AG09309 (cell line): ENCODE measurements around the gene ACOT13.
"Not testable (repeated sequence)": the region's sequence is repeated elsewhere in the genome, so short reads cannot be mapped to it uniquely, and the experiment has no call there.

Source experiments
- DNase-seq: peaks from one replicate; pipeline ENCODE4 v3.0.0-alpha.2; 2010; ENCODE audit warnings: low read depth
- H3K4me3 ChIP-seq: 2 replicates; pipeline ENCODE4 v1.5.1; 2011; ENCODE audit warnings: mild to moderate bottlenecking, low read depth, low read length, moderate library complexity; ENCODE audit not compliant: control insufficient read depth
- TF ChIP-seq, protein P1 (sequence below): IDR thresholded peaks from 2 replicates; pipeline ENCODE4 v1.5.1; 2011; ENCODE audit warnings: mild to moderate bottlenecking, low read depth, low read length, inconsistent platforms; ENCODE audit not compliant: insufficient read depth, control insufficient read depth; ENCODE audit errors: missing control alignments

ACOT13 gene

GRCh38 chr6:24660105-24660504, 6.8 kb upstream of the ACOT13 start:
- no peak for DNase-seq
- TF ChIP-seq, protein P1, sequence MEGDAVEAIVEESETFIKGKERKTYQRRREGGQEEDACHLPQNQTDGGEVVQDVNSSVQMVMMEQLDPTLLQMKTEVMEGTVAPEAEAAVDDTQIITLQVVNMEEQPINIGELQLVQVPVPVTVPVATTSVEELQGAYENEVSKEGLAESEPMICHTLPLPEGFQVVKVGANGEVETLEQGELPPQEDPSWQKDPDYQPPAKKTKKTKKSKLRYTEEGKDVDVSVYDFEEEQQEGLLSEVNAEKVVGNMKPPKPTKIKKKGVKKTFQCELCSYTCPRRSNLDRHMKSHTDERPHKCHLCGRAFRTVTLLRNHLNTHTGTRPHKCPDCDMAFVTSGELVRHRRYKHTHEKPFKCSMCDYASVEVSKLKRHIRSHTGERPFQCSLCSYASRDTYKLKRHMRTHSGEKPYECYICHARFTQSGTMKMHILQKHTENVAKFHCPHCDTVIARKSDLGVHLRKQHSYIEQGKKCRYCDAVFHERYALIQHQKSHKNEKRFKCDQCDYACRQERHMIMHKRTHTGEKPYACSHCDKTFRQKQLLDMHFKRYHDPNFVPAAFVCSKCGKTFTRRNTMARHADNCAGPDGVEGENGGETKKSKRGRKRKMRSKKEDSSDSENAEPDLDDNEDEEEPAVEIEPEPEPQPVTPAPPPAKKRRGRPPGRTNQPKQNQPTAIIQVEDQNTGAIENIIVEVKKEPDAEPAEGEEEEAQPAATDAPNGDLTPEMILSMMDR = no peak
- no peak overlapping the region for H3K4me3 ChIP-seq

DNA sequence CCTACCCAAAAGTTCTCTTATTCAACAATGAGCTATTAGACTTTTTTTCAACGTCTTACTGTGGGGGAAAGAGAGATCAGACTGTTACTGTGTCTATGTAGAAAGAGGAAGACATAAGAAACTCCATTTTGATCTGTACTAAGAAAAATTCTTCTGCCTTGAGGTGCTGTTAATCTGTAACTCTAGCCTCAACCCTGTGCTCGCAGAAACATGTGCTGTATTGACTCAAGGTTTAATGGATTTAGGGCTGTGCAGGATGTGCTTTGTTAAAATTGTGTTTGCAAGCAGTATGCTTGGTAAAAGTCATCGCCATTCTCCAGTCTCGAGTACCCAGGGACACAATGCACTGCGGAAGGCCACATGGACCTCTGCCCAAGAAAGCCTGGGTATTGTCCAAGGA, 5.1 kb upstream of the ACOT13 start:
- H3K4me3 ChIP-seq, DNase-seq: not testable (repeated sequence)

DNA sequence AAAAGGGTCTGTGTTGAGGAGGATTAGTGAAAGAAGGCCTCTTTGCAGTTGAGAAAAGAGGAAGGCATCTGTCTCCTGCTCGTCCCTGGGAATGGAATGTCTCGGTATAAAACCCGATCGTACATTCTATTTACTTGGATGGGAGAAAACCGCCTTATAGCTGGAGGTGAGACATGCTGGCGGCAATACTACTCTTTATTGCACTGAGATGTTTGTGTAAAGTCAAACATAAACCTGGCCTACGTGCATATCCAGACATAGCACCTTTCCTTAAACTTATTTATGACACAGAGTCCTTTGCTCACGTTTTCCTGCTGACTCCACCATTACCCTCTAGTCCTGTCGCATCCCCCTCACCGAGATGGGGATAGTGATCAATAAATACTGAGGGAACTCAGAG, 4.6 kb upstream of the ACOT13 start:
- no peak overlapping the region for H3K4me3 ChIP-seq
- TF ChIP-seq, protein P1 = no peak
- DNase-seq = no peak

DNA sequence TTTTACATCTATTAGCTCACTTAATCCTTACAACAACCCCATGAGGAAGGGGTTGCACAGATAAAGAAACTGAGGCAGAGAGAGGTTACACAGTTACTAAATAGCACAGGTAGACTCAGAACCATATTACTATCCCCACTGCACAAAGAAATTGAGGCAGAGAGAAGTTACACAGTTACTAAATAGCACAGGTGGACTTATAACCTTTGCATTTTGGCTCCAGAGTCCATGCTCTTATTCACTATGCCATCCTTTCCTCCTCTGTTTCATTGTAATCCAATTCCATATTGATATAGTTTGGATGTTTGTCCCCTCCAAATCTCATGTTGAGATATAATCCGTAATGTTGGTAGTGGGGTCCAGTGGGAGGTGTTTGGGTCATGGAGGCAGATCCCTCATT, 3.7 kb upstream of the ACOT13 start:
- DNase-seq = no peak
- no peak overlapping the region for H3K4me3 ChIP-seq
- TF ChIP-seq, protein P1 = no peak

DNA sequence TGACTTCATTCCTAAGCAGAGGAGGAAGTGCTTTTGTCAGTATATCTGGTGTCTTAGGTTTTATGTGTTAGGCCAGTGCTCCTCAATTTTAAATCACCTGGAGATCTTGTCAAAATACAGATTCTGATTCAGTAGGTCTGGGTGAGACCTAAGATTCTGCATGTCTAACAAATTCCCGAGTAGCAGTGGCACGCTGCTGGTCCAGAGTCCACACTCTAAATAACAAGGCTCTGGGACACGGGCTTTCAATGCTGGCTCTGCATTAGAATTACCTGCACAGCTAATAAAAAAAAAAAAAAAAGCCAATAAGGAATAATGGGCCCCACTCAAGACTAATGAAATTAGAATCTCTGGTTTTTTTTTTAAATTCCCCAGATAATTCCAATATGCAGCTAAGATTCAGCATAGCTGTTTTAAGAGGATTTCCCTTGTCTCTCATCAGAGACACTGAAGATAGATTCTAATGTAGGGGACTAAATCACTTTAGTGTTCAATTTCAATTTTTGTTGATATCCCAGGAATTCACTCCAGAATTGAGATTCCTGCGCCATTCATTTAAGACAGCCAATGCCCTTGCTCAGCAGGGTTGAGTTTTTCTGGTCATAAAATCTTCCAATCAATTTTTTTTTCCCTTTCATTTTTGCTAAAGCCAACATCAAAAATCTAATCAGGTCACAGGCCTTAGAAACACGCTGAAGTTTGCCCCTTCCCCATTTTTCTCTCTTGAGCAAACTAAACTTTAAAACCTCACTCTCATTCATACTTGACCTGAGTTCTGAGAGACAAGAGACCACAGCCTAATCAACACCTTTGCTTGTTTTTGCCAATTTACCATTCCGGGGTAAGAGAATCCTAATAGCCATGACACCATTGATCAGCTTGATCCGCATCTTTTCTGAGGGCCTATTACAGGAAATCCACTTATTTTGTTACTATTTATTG, 2.6 kb upstream of the ACOT13 start:
- DNase-seq = no peak
- TF ChIP-seq, protein P1 = no peak
- no peak overlapping the region for H3K4me3 ChIP-seq

DNA sequence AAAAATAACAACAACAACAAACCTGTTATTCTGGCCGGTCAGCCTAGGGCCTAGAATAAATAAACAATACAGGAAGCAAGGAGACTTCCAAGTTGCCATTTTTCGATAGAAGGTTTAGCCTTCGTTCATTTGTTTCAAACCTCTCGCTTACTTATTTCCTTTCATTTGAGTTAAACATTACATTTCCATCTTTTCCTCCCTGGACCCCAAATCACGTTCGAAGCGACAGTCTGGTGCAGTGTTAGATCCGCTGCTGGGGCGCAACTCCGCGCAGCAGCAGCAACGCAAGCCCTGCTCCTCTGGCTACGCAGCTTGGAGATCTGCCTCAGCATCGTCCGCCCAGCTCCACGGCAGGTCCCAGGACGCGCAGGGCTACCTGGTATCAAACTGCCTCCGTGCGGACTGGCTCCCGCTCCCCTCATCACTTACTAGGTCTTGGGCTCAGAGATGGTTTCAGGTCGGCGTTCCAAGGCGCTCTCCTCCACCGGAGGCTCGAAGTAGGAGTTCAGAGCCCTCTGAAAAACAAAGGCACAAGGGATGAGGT, 708 bp upstream of the ACOT13 start:
- no peak for DNase-seq
- TF ChIP-seq, protein P1 = no peak

GRCh38 chr6:24667378-24667803, 514 bp downstream of the ACOT13 start:
- peak overlapping the region; percentile 93 for H3K4me3 ChIP-seq
- TF ChIP-seq, protein P1 = no peak
- no peak for DNase-seq

More for the DNA sequence above, 708 bp upstream of the ACOT13 start:
- peak overlapping the region; percentile 93 for H3K4me3 ChIP-seq

DNA sequence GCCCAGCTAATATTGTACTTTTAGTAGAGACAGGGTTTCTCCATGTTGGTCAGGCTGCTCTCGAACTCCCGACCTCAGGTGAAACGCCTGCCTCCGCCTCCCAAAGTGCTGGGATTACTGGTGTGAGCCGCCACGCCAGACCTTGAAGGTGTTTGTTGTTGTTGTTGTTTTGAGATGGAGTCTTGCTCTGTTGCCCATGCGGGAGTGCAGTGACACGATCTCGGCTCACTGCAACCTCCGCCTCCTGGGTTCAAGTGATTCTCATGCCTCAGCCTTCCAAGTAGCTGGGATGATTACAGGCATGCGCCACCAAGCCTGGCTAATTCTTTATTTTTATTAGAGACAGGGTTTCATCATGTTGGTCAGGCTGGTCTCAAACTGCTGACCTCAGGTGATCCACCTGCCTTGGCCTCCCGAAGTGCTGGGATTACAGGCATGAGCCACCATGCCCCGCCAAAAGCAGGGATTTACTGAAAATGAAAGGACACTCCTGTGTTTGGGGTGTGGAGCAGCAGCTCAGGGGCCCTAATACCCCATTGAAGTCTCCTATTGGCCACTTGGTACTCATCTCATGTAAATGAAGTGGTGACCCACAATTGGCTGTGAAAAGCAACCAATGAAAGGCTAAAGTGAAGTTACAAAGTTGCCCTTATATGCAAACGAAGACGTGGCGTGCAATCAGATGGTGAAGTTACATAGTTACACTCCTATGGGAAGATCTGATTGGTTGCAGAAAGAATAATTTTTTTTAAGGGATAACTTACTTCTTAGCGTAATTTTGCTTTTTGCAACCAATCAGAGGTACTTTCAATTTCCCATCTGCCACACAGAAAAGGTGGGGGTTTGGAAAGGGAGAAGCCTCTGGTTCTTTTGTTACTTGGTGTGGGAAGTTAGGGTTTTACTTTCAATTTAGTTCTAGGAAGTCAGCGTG, 1.5 kb downstream of the ACOT13 start:
- not testable (repeated sequence) for H3K4me3 ChIP-seq, DNase-seq
